Kidney epithelial cell (primary cell): ENCODE measurements around the gene LPAR3. TPM values are rescaled to one million over a fixed set of nuclear protein-coding genes. Genes with fewer than 3 reads are reported as not detected.

Experiments
- DNase-seq: peaks from one replicate; pipeline ENCODE4 v3.0.0-alpha.2; 2010; ENCODE audit warnings: low read depth
- H3K27me3 ChIP-seq: 2 replicates; pipeline ENCODE4 v1.6.0; 2011; ENCODE audit warnings: low read length; ENCODE audit not compliant: control insufficient read depth, insufficient read depth
- H3K36me3 ChIP-seq: 2 replicates; pipeline ENCODE4 v1.5.1; 2011; ENCODE audit warnings: low read length; ENCODE audit not compliant: control insufficient read depth, insufficient read depth
- H3K4me3 ChIP-seq: 2 replicates; pipeline ENCODE4 v1.5.1; 2011; ENCODE audit warnings: low read depth, mild to moderate bottlenecking, control low read depth, low read length
- total RNA-seq: library from RNA; depleted of rRNA; stranded (reverse); fragments of >200 nt; gene quantifications from 2 replicates; pipeline ENCODE4 v1.2.3, GENCODE V29; 2015
- TF ChIP-seq, protein P1 (sequence below): IDR thresholded peaks from 2 replicates; pipeline ENCODE4 v1.5.1; 2011; ENCODE audit warnings: mild to moderate bottlenecking, moderate library complexity, low read length, control low read depth, inconsistent platforms; ENCODE audit not compliant: insufficient read depth, poor library complexity, severe bottlenecking

LPAR3 gene
- total RNA-seq, result 0.55 and 0.58 TPM in 2 replicates

DNA sequence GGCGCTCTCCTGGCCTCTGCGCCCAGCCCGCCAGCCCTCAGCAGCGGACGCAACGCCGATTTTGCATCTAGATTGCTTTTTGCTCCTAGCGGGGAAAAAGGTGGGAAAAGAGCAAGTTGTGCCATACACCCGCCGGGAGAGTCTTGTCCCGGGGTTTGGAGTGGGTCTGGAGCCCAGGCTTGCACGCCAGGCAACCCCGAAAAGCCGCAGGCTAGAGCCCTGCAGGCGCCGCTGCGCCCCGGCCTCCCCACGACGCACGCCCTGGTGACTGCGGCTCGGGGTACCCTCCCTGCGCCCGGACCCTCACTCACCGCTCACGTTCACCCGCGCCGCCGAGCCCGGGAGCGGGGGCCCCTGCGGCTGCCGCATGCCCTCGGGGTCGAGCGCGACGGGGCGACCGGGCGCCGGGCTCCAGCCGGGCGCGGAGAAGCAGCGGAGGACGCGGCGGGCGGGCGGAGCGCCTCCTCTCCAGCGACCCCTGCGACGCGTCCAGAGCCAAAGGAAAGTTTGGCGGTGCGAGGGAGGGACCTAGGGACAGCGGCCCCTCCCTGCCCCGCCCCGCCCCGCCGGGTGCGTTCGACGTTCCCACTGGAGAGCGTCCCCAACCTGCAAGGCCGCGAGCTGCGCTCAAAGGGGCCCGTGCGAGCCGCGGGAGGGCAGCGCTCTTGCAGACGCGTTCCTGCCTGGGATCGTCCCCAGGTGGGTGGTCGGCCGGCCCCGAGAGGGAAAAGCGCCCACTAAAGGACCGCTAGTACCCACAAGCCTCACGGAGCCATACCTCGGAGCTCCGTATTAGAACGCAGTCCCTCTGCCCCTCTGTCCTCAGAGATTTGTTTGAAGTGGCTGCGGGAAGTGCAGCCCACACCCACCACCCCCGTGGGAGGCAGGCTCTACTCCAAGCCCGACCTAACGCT lies at the start of gene LPAR3:
TSS of gene LPAR3 (minus strand) at position 502 of the 914 bp plus-strand sequence. CDS start 27,086 bp downstream, outside the sequence.
- TF ChIP-seq, protein P1, sequence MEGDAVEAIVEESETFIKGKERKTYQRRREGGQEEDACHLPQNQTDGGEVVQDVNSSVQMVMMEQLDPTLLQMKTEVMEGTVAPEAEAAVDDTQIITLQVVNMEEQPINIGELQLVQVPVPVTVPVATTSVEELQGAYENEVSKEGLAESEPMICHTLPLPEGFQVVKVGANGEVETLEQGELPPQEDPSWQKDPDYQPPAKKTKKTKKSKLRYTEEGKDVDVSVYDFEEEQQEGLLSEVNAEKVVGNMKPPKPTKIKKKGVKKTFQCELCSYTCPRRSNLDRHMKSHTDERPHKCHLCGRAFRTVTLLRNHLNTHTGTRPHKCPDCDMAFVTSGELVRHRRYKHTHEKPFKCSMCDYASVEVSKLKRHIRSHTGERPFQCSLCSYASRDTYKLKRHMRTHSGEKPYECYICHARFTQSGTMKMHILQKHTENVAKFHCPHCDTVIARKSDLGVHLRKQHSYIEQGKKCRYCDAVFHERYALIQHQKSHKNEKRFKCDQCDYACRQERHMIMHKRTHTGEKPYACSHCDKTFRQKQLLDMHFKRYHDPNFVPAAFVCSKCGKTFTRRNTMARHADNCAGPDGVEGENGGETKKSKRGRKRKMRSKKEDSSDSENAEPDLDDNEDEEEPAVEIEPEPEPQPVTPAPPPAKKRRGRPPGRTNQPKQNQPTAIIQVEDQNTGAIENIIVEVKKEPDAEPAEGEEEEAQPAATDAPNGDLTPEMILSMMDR, result no peak
- peaks cover 17% of the 10 kb centered on the region for H3K27me3 ChIP-seq
- no peak for DNase-seq
- H3K36me3 ChIP-seq, result no peaks in the 10 kb centered on the region
- H3K4me3 ChIP-seq, result peak within 1 kb of the TSS; percentile 39

GRCh38 chr1:84941843-84942242 lies 48.8 kb upstream of the LPAR3 start:
- TF ChIP-seq, protein P1, result no peak
- Histone ChIP-seq H3K4me3 (no peak overlapping the region), H3K36me3 (no peaks in the 10 kb centered on the region), H3K27me3 (no peaks in the 10 kb centered on the region)
- no peak for DNase-seq

DNA sequence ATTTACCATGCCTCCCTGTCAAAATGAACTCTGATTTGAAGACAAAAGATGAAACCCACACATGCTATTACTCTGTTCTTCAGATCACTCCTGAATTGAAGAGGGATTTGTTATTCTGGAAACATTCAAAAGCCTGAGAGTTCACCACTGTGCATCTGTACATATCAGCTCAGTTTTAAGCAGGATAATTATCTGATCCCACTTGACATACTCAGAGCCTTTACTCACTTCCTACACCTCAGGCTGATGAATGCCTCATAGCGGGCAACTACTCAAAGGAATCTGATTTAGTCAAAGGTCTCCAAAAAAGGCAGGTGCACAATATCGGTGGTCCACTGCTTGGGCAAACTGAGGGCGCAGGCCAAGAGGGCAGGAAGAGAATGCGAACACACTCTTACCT lies 47.5 kb upstream of the LPAR3 start:
- TF ChIP-seq, protein P1, result no peak
- H3K4me3 ChIP-seq, result no peak overlapping the region
- H3K36me3 ChIP-seq, result no peaks in the 10 kb centered on the region
- DNase-seq, result no peak
- no peaks in the 10 kb centered on the region for H3K27me3 ChIP-seq

- TF ChIP-seq, protein P1, result no peak
- DNase-seq, result no peak
These were observed 46.8 kb upstream of the LPAR3 start for GRCh38 chr1:84939761-84940160.

GRCh38 chr1:84939151-84939550 lies 46.1 kb upstream of the LPAR3 start:
- TF ChIP-seq, protein P1, result no peak
- DNase-seq, result no peak
- Histone ChIP-seq H3K27me3 (no peaks in the 10 kb centered on the region), H3K36me3 (no peaks in the 10 kb centered on the region), H3K4me3 (no peak overlapping the region)

More at GRCh38 chr1:84939761-84940160, 46.8 kb upstream of the LPAR3 start:
- no peaks in the 10 kb centered on the region for H3K27me3 ChIP-seq
- H3K4me3 ChIP-seq, result no peak overlapping the region
- no peaks in the 10 kb centered on the region for H3K36me3 ChIP-seq
